H1 (cell line): Measurements from ENCODE around the gene LAMTOR4. TPM values are rescaled to one million over a fixed set of nuclear protein-coding genes. Genes with fewer than 3 reads are reported as not detected.

Source experiments
- CTCF ChIA-PET: fragments of 300-600 bp; sonication (Branson Sonifier 250); formaldehyde crosslinking; loops from one replicate; lab custom pipeline; 2021; ENCODE audit not compliant: partially characterized antibody; lab: Charles Lee
- POLR2A ChIA-PET: fragments of 300-600 bp; sonication (Branson Sonifier 250); formaldehyde crosslinking; loops from one replicate; lab custom pipeline; 2021; ENCODE audit warnings: inconsistent platforms; ENCODE audit not compliant: partially characterized antibody; lab: Charles Lee
- DNase-seq, 2 experiments: peaks; one replicate each; pipeline versions ENCODE4 v3.0.0 to v3.0.0-alpha.2; 2010 to 2022; ENCODE audit warnings: low spot score in 2 of 2, low read depth in 1 of 2, mixed read lengths in 1 of 2
- FAIRE-seq: peaks from 2 replicates; lab custom pipeline; 2011; peaks lifted over from hg19 to GRCh38; lab: Jason Lieb, UNC
- H2AFZ ChIP-seq: 2 replicates; pipeline ENCODE4 v1.8.1; 2012; ENCODE audit warnings: low read length, inconsistent platforms
- H2AK5ac ChIP-seq: 2 replicates; pipeline ENCODE4 v1.6.1; 2013; ENCODE audit warnings: low read depth, low read length
- H2BK120ac ChIP-seq: replicated peaks from 2 replicates; pipeline ENCODE3; 2013; ENCODE audit warnings: low read depth, low read length, inconsistent platforms
- H2BK12ac ChIP-seq: 2 replicates; pipeline ENCODE4 v1.6.1; 2013; ENCODE audit warnings: low read depth, low read length
- H2BK15ac ChIP-seq: 2 replicates; pipeline ENCODE4 v1.6.1; 2013; ENCODE audit warnings: low read length
- H2BK20ac ChIP-seq: 2 replicates; pipeline ENCODE4 v1.6.1; 2013; ENCODE audit warnings: low read length
- H2BK5ac ChIP-seq: 2 replicates; pipeline ENCODE4 v1.6.1; 2013; ENCODE audit warnings: low read depth, low read length
- H3K14ac ChIP-seq: 2 replicates; pipeline ENCODE4 v1.6.1; 2013; ENCODE audit warnings: inconsistent platforms; ENCODE audit not compliant: insufficient read length
- H3K18ac ChIP-seq: 2 replicates; pipeline ENCODE4 v1.6.1; 2013; ENCODE audit warnings: low read length; ENCODE audit errors: extremely low read depth
- H3K23ac ChIP-seq: 2 replicates; pipeline ENCODE4 v1.6.1; 2013; ENCODE audit warnings: inconsistent platforms; ENCODE audit not compliant: insufficient read length
- H3K23me2 ChIP-seq: 2 replicates; pipeline ENCODE4 v1.6.1; 2013; ENCODE audit warnings: low read depth, low read length
- H3K27ac ChIP-seq: 2 replicates; pipeline ENCODE4 v1.6.1; 2011; ENCODE audit warnings: low read depth, low read length, inconsistent platforms
- H3K27me3 ChIP-seq, 4 experiments: replicated peaks in 1 of 4; 1 replicate in 1 of 4; 2 replicates in 3 of 4; pipeline versions ENCODE4 v1.6.1 to v1.8.1; 2011 to 2013; ENCODE audit warnings: low read length in 3 of 4, mild to moderate bottlenecking in 3 of 4, inconsistent platforms in 2 of 4, mixed read lengths in 2 of 4, moderate library complexity in 1 of 4; ENCODE audit not compliant: control insufficient read depth in 3 of 4, insufficient read depth in 3 of 4; ENCODE audit errors: extremely low read depth in 1 of 4
- H3K36me3 ChIP-seq, 4 experiments: 2 replicates each; pipeline versions ENCODE4 v1.6.1 to v1.8.1; 2011 to 2013; ENCODE audit warnings: mild to moderate bottlenecking in 4 of 4, low read length in 3 of 4, moderate library complexity in 2 of 4, control low read depth in 1 of 4, inconsistent platforms in 1 of 4; ENCODE audit not compliant: insufficient read depth in 4 of 4, control insufficient read depth in 2 of 4
- H3K4ac ChIP-seq: replicated peaks from 2 replicates; pipeline ENCODE3; 2013; ENCODE audit warnings: low read length, low read depth, mixed read lengths, inconsistent platforms; ENCODE audit not compliant: insufficient read length
- H3K4me1 ChIP-seq, 4 experiments: replicated peaks in 1 of 4; 1 replicate in 1 of 4; 2 replicates in 3 of 4; pipeline versions ENCODE4 v1.6.1 to v1.8.1; 2011 to 2013; ENCODE audit warnings: low read length in 3 of 4, inconsistent platforms in 2 of 4, mixed read lengths in 1 of 4; ENCODE audit not compliant: insufficient read depth in 4 of 4, control insufficient read depth in 3 of 4
- H3K4me2 ChIP-seq, 2 experiments: 2 replicates each; pipeline versions ENCODE4 v1.6.1 to v1.8.1; 2011 to 2013; ENCODE audit warnings: low read depth in 2 of 2, low read length in 2 of 2, control low read depth in 1 of 2, inconsistent platforms in 1 of 2, mild to moderate bottlenecking in 1 of 2; ENCODE audit not compliant: insufficient read depth in 1 of 2
- H3K4me3 ChIP-seq, 4 experiments: fragments of 200-600, 300-600 bp in 1 of 4; sonication (generic), shearing (Covaris generic), sonication (Bioruptor Twin) in 1 of 4; 2 replicates each; pipeline versions ENCODE4 v1.5.1 to v1.8.1; 2011 to 2016; ENCODE audit warnings: low read length in 4 of 4, low read depth in 3 of 4, control low read depth in 2 of 4, inconsistent platforms in 2 of 4, mild to moderate bottlenecking in 2 of 4, mixed read lengths in 1 of 4, moderate library complexity in 1 of 4; ENCODE audit not compliant: insufficient read depth in 2 of 4; ENCODE audit errors: extremely low read depth in 1 of 4
- H3K56ac ChIP-seq: replicated peaks from 2 replicates; pipeline ENCODE3; 2013; ENCODE audit warnings: low read depth, mild to moderate bottlenecking, mixed read lengths, low read length, inconsistent platforms; ENCODE audit not compliant: insufficient read length
- H3K79me1 ChIP-seq: 2 replicates; pipeline ENCODE4 v1.6.1; 2013; ENCODE audit warnings: low read depth, low read length, control low read depth
- H3K79me2 ChIP-seq, 2 experiments: 2 replicates each; pipeline versions ENCODE4 v1.6.1 to v1.8.1; 2012 to 2013; ENCODE audit warnings: low read length in 2 of 2, mild to moderate bottlenecking in 2 of 2, inconsistent platforms in 1 of 2; ENCODE audit not compliant: insufficient read depth in 2 of 2, control insufficient read depth in 1 of 2
- H3K9ac ChIP-seq, 4 experiments: replicated peaks in 1 of 4; 1 replicate in 1 of 4; 2 replicates in 3 of 4; pipeline versions ENCODE4 v1.6.1 to v1.8.1; 2011 to 2013; ENCODE audit warnings: low read depth in 3 of 4, low read length in 3 of 4, control low read depth in 2 of 4, mild to moderate bottlenecking in 2 of 4, moderate library complexity in 2 of 4, inconsistent platforms in 1 of 4; ENCODE audit errors: extremely low read depth in 1 of 4
- H3K9me3 ChIP-seq, 2 experiments: 2 replicates each; pipeline versions ENCODE4 v1.6.1 to v1.8.1; 2012 to 2013; ENCODE audit warnings: mild to moderate bottlenecking in 2 of 2, moderate library complexity in 2 of 2, control low read depth in 1 of 2, inconsistent platforms in 1 of 2, low read depth in 1 of 2, low read length in 1 of 2, mixed read lengths in 1 of 2; ENCODE audit not compliant: insufficient read depth in 2 of 2
- H4K20me1 ChIP-seq, 2 experiments: replicated peaks in 1 of 2; 2 replicates each; pipeline versions ENCODE3 to v1.8.1; 2011 to 2013; ENCODE audit warnings: inconsistent platforms in 2 of 2, low read length in 2 of 2, mild to moderate bottlenecking in 1 of 2; ENCODE audit not compliant: insufficient read depth in 2 of 2, control insufficient read depth in 1 of 2
- H4K5ac ChIP-seq: 2 replicates; pipeline ENCODE4 v1.6.1; 2013; ENCODE audit warnings: low read length, low read depth, mixed read lengths, inconsistent platforms; ENCODE audit not compliant: insufficient read length
- H4K8ac ChIP-seq: 2 replicates; pipeline ENCODE4 v1.8.0; 2013; ENCODE audit warnings: mild to moderate bottlenecking, moderate library complexity, low read length, inconsistent platforms; ENCODE audit not compliant: insufficient read depth; ENCODE audit errors: extremely low read depth
- H4K91ac ChIP-seq: replicated peaks from 2 replicates; pipeline ENCODE3; 2013; ENCODE audit warnings: low read length, mixed read lengths, inconsistent platforms; ENCODE audit not compliant: insufficient read length
- NRF1 ChIP-seq: IDR thresholded peaks from 2 replicates; pipeline ENCODE4 v1.6.1; 2011; ENCODE audit warnings: mild to moderate bottlenecking, low read depth, low read length, improper control_type of control experiment
- WGBS, 2 experiments: shearing (Covaris generic) in 1 of 2; methylation state at CpG; one replicate each; pipeline versions ENCODE4 v1.1.6 to v1.1.7; 2013 to 2015; ENCODE audit warnings: low lambda C conversion rate in 2 of 2, mixed read lengths in 2 of 2, inconsistent platforms in 1 of 2, low coverage in 1 of 2, missing lambda C conversion rate in 1 of 2; ENCODE audit not compliant: insufficient replicate concordance in 2 of 2, insufficient coverage in 1 of 2, insufficient read length in 1 of 2; ENCODE audit errors: extremely low coverage in 1 of 2, missing lambda C conversion rate in 1 of 2; 5-methylcytosine and 5-hydroxymethylcytosine counted together
- polyA plus RNA-seq, 7 experiments: library from polyadenylated mRNA; depleted of rRNA in 3 of 7; stranded (reverse) in 5 of 7; unstranded in 2 of 7; fragments of >200 nt in 5 of 7; fragments of 200-250 nt in 2 of 7; gene quantifications; 1 replicate in 5 of 7; 2 replicates in 1 of 7; 4 replicates in 1 of 7; pipeline versions ENCODE4 v1.2.1 to v1.2.3, GENCODE V29; 2011 to 2013; ENCODE audit warnings: missing spikeins in 2 of 7, mixed read lengths in 2 of 7
- total RNA-seq: library from RNA; stranded (reverse); fragmentation: NEBNext Ultra II Directional; extraction: Animal tissue kit (Norgen Biotek cat#: 25700); gene quantifications from 2 replicates; pipeline ENCODE4 v1.2.1, GENCODE V29; 2021

LAMTOR4 gene
- total and polyA plus RNA-seq, 2 of the 8 experiments (the other 6 are each of a cell fraction or from before 2014, with no cell fraction given) = 153 to 622 TPM

DNA sequence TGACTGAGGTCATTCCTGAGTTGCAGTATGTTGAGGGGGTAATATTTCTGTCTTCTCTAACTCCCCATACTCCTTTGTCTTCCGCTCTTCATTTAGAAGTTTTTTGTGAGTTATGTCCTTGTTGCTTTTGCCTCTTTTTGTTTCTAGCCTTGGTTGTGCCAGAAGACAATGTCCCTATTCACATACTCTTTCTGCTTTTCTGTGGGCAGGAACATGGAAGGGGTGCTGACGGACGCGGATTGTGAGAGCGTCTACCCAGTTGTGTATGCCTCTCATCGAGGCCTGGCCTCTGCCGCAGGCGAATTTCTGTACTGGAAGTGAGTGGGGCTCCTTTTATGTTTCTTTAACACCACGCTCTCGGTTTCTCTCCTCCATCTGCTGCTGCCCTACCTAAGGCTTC is 49.5 kb downstream of the LAMTOR4 start:
- Histone ChIP-seq H2BK5ac (no peak overlapping the region), H4K20me1 (no peaks in the 10 kb centered on the region), H3K9me3 (no peaks in the 10 kb centered on the region), H2BK12ac (no peak overlapping the region), H3K23ac (no peak overlapping the region), H4K91ac (no peak overlapping the region), H3K4ac (no peak overlapping the region), H2BK15ac (no peak overlapping the region), H2AFZ (no peak overlapping the region), H4K8ac (no peak overlapping the region), H3K56ac (no peak overlapping the region), H3K27ac (no peak overlapping the region), H3K79me2 (no peaks in the 10 kb centered on the region), H2AK5ac (no peak overlapping the region), H4K5ac (no peak overlapping the region), H3K23me2 (no peaks in the 10 kb centered on the region), H2BK120ac (no peak overlapping the region), H3K4me1 (peaks cover 0 to 9% (median 2%) of the 10 kb centered on the region in 4 experiments; a peak in 2 of 7 replicates), H3K36me3 (no peaks in the 10 kb centered on the region), H3K4me3 (no peak overlapping the region), H3K14ac (no peak overlapping the region), H3K18ac (no peak overlapping the region), H3K27me3 (peaks cover 0 to 4% (median 1%) of the 10 kb centered on the region in 4 experiments; a peak in 4 of 7 replicates), H2BK20ac (no peak overlapping the region), H3K4me2 (no peak overlapping the region), H3K9ac (no peak overlapping the region), H3K79me1 (no peaks in the 10 kb centered on the region)
- TF ChIP-seq NRF1 = no peak
- ChIA-PET POLR2A (no interaction called here), CTCF (interaction anchor here (0.7 to 5.1 kb wide), 6 partner anchors 10 to 70 kb away, joined by 3 to 25 read pairs (median 3); no protein-coding TSS in a partner anchor)
- FAIRE-seq (no peak), DNase-seq (no peak)
- 92% methylated on average over 10 of the region's 10 CpGs; no CpG with 5 or more reads in 1 of the 2 experiments for WGBS, 2 experiments
